Astrocyte (in vitro differentiated cells and primary cell): ENCODE measurements around the gene CCDC177. TPM values are rescaled to one million over a fixed set of nuclear protein-coding genes. Genes with fewer than 3 reads are reported as not detected.
A peak's percentile ranks its signal among the peaks of the same experiment; 100 is the strongest.

Experiments
- DNase-seq: peaks from one replicate; pipeline ENCODE4 v3.0.0-alpha.2; 2010; ENCODE audit warnings: low read depth
- FAIRE-seq: peaks from 2 replicates; lab custom pipeline; 2011; peaks lifted over from hg19 to GRCh38; lab: Jason Lieb, UNC
- H2AFZ ChIP-seq: 2 replicates; pipeline ENCODE4 v1.6.0; 2012; ENCODE audit warnings: low read depth, low read length, inconsistent platforms
- H3K27ac ChIP-seq: 2 replicates; pipeline ENCODE4 v1.5.1; 2011; ENCODE audit warnings: low read depth, low read length, inconsistent platforms
- H3K27me3 ChIP-seq: 2 replicates; pipeline ENCODE4 v1.6.0; 2011; ENCODE audit warnings: low read length, inconsistent platforms; ENCODE audit not compliant: insufficient read depth
- H3K36me3 ChIP-seq: 2 replicates; pipeline ENCODE4 v1.5.1; 2011; ENCODE audit warnings: low read length, inconsistent platforms; ENCODE audit not compliant: insufficient read depth
- H3K4me1 ChIP-seq: 2 replicates; pipeline ENCODE4 v1.5.1; 2011; ENCODE audit warnings: low read length, inconsistent platforms; ENCODE audit not compliant: insufficient read depth
- H3K4me2 ChIP-seq: 2 replicates; pipeline ENCODE4 v1.6.0; 2012; ENCODE audit warnings: low read length, inconsistent platforms
- H3K4me3 ChIP-seq: 2 replicates; pipeline ENCODE4 v1.5.1; 2011; ENCODE audit warnings: low read depth, mild to moderate bottlenecking, low read length, inconsistent platforms; ENCODE audit not compliant: insufficient read depth
- H3K79me2 ChIP-seq: 2 replicates; pipeline ENCODE4 v1.6.0; 2012; ENCODE audit warnings: mild to moderate bottlenecking, low read length, inconsistent platforms; ENCODE audit not compliant: insufficient read depth
- H3K9ac ChIP-seq: 2 replicates; pipeline ENCODE4 v1.6.0; 2012; ENCODE audit warnings: mild to moderate bottlenecking, low read length, inconsistent platforms
- H3K9me3 ChIP-seq: 2 replicates; pipeline ENCODE4 v1.5.1; 2012; ENCODE audit warnings: low read depth, mild to moderate bottlenecking, low read length, inconsistent platforms; ENCODE audit not compliant: insufficient read depth
- H4K20me1 ChIP-seq: 2 replicates; pipeline ENCODE4 v1.6.0; 2012; ENCODE audit warnings: low read length, inconsistent platforms; ENCODE audit not compliant: insufficient read depth
- H3K27ac Mint-ChIP-seq: one replicate; pipeline ENCODE4 v1.8.0; 2021; ENCODE audit warnings: mild to moderate bottlenecking, mixed read lengths; ENCODE audit not compliant: unreplicated experiment
- H3K27me3 Mint-ChIP-seq: one replicate; pipeline ENCODE4 v1.8.0; 2021; ENCODE audit warnings: low read depth, mixed read lengths; ENCODE audit not compliant: unreplicated experiment
- H3K36me3 Mint-ChIP-seq: one replicate; pipeline ENCODE4 v1.8.0; 2021; ENCODE audit warnings: low read depth, mixed read lengths; ENCODE audit not compliant: unreplicated experiment
- H3K4me1 Mint-ChIP-seq: one replicate; pipeline ENCODE4 v1.8.0; 2021; ENCODE audit warnings: low read depth, mixed read lengths; ENCODE audit not compliant: unreplicated experiment
- H3K4me3 Mint-ChIP-seq: one replicate; pipeline ENCODE4 v1.8.0; 2021; ENCODE audit warnings: mild to moderate bottlenecking, moderate library complexity, mixed read lengths; ENCODE audit not compliant: unreplicated experiment
- H3K9me3 Mint-ChIP-seq: one replicate; pipeline ENCODE4 v1.8.0; 2021; ENCODE audit warnings: mild to moderate bottlenecking, mixed read lengths; ENCODE audit not compliant: unreplicated experiment
- EZH2 ChIP-seq: IDR thresholded peaks from 2 replicates; pipeline ENCODE4 v1.6.1; 2012; ENCODE audit warnings: mild to moderate bottlenecking, low read length, inconsistent platforms; ENCODE audit not compliant: insufficient read depth
- total RNA-seq: library from RNA; stranded (reverse); gene quantifications from 2 replicates; pipeline ENCODE4 v1.2.1, GENCODE V29; 2021
- TF ChIP-seq, protein P1 (sequence below): IDR thresholded peaks from 2 replicates; pipeline ENCODE4 v1.5.1; 2011; ENCODE audit warnings: low read depth, mild to moderate bottlenecking, inconsistent platforms, low read length, moderate library complexity; ENCODE audit not compliant: insufficient read depth

Gene CCDC177
- total RNA-seq, 1 donor from 2014 or later = not detected

- Mint-ChIP-seq H3K9me3 (no peaks in the 10 kb centered on the region), H3K4me3 (no peak overlapping the region), H3K27ac (no peak overlapping the region), H3K4me1 (peaks cover 5% of the 10 kb centered on the region), H3K27me3 (peaks cover 29% of the 10 kb centered on the region), H3K36me3 (no peaks in the 10 kb centered on the region)
- H3K79me2 ChIP-seq = no peaks in the 10 kb centered on the region
- no peaks in the 10 kb centered on the region for H3K9me3 ChIP-seq
- H4K20me1 ChIP-seq = no peaks in the 10 kb centered on the region
- H2AFZ ChIP-seq = no peak overlapping the region
- DNase-seq (no peak), FAIRE-seq (no peak)
- H3K27ac ChIP-seq = no peak overlapping the region
- H3K4me3 ChIP-seq = no peak overlapping the region
- H3K4me1 ChIP-seq = no peaks in the 10 kb centered on the region
- H3K9ac ChIP-seq = no peak overlapping the region
- no peak overlapping the region for H3K4me2 ChIP-seq
- no peaks in the 10 kb centered on the region for H3K36me3 ChIP-seq
- TF ChIP-seq EZH2 = no peak
- TF ChIP-seq, protein P1, sequence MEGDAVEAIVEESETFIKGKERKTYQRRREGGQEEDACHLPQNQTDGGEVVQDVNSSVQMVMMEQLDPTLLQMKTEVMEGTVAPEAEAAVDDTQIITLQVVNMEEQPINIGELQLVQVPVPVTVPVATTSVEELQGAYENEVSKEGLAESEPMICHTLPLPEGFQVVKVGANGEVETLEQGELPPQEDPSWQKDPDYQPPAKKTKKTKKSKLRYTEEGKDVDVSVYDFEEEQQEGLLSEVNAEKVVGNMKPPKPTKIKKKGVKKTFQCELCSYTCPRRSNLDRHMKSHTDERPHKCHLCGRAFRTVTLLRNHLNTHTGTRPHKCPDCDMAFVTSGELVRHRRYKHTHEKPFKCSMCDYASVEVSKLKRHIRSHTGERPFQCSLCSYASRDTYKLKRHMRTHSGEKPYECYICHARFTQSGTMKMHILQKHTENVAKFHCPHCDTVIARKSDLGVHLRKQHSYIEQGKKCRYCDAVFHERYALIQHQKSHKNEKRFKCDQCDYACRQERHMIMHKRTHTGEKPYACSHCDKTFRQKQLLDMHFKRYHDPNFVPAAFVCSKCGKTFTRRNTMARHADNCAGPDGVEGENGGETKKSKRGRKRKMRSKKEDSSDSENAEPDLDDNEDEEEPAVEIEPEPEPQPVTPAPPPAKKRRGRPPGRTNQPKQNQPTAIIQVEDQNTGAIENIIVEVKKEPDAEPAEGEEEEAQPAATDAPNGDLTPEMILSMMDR = no peak
- peaks cover 2% of the 10 kb centered on the region for H3K27me3 ChIP-seq
These were observed 33.9 kb downstream of the CCDC177 start for GRCh38 chr14:69540654-69541335.

DNA sequence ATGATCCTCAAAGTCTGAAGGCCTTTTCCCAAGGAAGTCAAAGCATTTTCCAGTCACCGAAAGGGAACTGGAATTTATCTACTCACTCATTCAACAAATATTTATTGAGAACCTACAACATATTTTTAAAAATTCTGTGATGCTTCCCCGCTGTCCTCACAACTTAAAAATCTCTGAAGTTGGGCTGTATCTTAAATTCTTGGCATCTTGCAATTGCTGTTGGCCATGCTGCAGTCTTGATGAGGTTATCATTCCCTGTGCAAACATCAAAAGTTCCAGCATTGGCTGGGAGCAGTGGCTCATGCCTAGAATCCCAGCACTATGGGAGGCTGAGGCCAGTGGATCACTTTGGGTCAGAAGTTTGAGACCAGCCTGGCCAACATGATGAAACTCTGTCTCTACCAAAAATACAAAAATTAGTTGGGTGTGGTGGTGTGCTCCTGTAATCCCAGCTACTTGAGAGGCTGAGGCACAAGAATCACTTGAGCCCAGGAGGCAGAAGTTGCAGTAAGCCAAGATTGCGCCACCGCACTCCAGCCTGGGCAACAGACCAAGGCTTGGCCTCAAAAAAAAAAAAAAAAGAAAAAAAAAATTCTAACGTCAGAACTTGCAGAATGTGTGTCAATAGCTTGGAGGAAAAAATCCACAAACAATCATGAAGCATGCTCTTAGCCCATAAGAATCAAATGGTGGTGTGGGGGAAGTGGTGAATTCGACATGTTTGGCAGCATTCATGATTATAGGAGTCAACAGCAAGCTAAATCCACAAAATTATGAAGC is 34.9 kb downstream of the CCDC177 start:
- H3K27ac Mint-ChIP-seq = no peak overlapping the region
- H3K9ac ChIP-seq = no peak overlapping the region
- no peak overlapping the region for H2AFZ ChIP-seq
- H4K20me1 ChIP-seq = no peaks in the 10 kb centered on the region
- H3K4me1 ChIP-seq = no peaks in the 10 kb centered on the region
- no peak for FAIRE-seq
- no peak overlapping the region for H3K4me3 ChIP-seq
- TF ChIP-seq, protein P1 = no peak
- TF ChIP-seq EZH2 = no peak
- H3K36me3 Mint-ChIP-seq = no peaks in the 10 kb centered on the region
- peaks cover 33% of the 10 kb centered on the region for H3K27me3 Mint-ChIP-seq
- no peak overlapping the region for H3K4me3 Mint-ChIP-seq
- peaks cover 5% of the 10 kb centered on the region for H3K4me1 Mint-ChIP-seq
- no peak overlapping the region for H3K27ac ChIP-seq
- no peaks in the 10 kb centered on the region for H3K36me3 ChIP-seq
- no peaks in the 10 kb centered on the region for H3K79me2 ChIP-seq
- DNase-seq = peak; percentile 15
- H3K27me3 ChIP-seq = peaks cover 2% of the 10 kb centered on the region
- no peaks in the 10 kb centered on the region for H3K9me3 Mint-ChIP-seq
- no peak overlapping the region for H3K4me2 ChIP-seq
- H3K9me3 ChIP-seq = no peaks in the 10 kb centered on the region
